GM18858 (cell line): ENCODE results near the gene ADAMTS15.

Experiments
- ATAC-seq: cut with Tn5 transposase; IDR thresholded peaks from one replicate; pipeline ENCODE4 v1.9.1; 2021; ENCODE audit not compliant: unreplicated experiment

The ADAMTS15 gene

GRCh38 chr11:130513132-130513531 is 64.7 kb downstream of the ADAMTS15 start:
- ATAC-seq, result no peak

- no peak for ATAC-seq
These were observed 65.9 kb downstream of the ADAMTS15 start for GRCh38 chr11:130514316-130514715.

GRCh38 chr11:130514851-130515250 is 66.4 kb downstream of the ADAMTS15 start:
- ATAC-seq, result no peak

- no peak for ATAC-seq
These were observed 67.5 kb downstream of the ADAMTS15 start for GRCh38 chr11:130515829-130516553.

- no peak for ATAC-seq
These were observed 68.4 kb downstream of the ADAMTS15 start for GRCh38 chr11:130516554-130517505.

GRCh38 chr11:130518164-130518680 is 69.8 kb downstream of the ADAMTS15 start:
- no peak for ATAC-seq

GRCh38 chr11:130519128-130519932 is 70.9 kb downstream of the ADAMTS15 start:
- no peak for ATAC-seq

GRCh38 chr11:130520271-130520671 is 71.8 kb downstream of the ADAMTS15 start:
- no peak for ATAC-seq

GRCh38 chr11:130522284-130522961 is 74.0 kb downstream of the ADAMTS15 start:
- ATAC-seq, result no peak

GRCh38 chr11:130523166-130523565 is 74.7 kb downstream of the ADAMTS15 start:
- no peak for ATAC-seq

GRCh38 chr11:130523609-130524008 is 75.2 kb downstream of the ADAMTS15 start:
- no peak for ATAC-seq

GRCh38 chr11:130524132-130524790 is 75.8 kb downstream of the ADAMTS15 start:
- ATAC-seq, result no peak

- no peak for ATAC-seq
These were observed 76.9 kb downstream of the ADAMTS15 start for GRCh38 chr11:130525307-130525706.
